GM19372 (cell line): Measurements from ENCODE around the gene TMEM200B.
"Not testable (repeated sequence)": the region's sequence is repeated elsewhere in the genome, so short reads cannot be mapped to it uniquely, and the experiment has no call there.

ENCODE experiments used
- ATAC-seq: cut with Tn5 transposase; IDR thresholded peaks from one replicate; pipeline ENCODE4 v1.9.1; 2021; ENCODE audit warnings: mild to moderate bottlenecking, low read depth, moderate library complexity; ENCODE audit not compliant: unreplicated experiment

TMEM200B gene

GRCh38 chr1:29136391-29136915, 12.8 kb upstream of the TMEM200B start:
- no peak for ATAC-seq

DNA sequence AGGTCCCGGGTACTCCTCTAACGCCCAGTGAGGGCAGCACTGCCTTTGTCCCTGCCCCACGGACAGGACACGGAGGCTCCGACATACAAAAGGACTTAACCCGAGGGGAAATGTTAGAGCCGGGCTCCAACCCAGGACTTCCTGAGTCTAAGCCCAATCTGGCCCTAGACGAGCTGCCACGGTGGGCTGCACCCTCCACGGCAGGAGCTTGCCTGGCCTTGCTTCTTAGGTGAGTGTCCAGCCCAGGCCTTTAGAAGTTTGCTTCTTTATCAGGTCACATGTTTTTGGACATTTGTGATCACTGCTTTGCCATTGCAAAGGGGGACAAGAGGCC, 11.0 kb upstream of the TMEM200B start:
- no peak for ATAC-seq

DNA sequence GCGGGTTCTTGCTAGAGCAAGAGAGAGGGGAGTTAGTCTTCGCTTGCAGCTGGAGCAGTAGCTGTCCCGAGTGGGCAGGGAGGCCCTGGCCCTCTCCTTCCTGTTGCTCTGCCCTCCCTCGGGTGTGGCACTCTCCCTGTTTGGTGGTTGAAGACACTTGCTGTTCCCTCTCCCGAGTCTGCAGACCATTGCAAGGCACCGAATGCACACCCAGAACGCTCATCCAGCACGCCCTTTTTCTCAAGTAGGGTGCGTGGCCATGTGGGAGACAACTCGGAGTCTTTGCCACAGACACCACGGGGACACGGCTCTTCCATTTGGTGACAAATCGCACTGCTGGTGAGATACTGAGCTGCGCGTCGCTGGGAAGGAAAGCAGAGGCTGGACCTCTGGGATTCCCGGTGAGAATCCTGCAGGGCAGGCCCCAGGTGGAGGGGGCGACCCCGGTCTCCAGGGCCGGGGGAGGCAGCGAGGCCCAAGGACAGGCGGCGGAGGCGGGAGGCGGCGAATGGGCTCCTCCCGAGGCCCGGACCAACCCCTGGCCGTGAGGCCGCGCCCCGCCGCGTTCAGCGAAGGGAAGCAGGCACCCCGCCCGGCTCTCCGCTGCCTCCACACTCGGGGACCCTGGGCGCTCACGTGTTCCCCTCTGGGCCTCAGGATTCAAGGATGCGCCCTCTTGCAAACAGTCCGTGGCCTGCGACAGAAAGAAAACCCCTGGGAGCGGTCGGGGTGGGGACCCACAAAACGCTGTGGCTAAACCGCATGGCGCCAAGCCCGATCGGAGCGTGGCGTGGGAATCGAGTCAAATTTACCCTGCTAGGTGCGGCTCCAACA, 10.4 kb upstream of the TMEM200B start:
- ATAC-seq = no peak

GRCh38 chr1:29131056-29131455, 7.4 kb upstream of the TMEM200B start:
- ATAC-seq = not testable (repeated sequence)

GRCh38 chr1:29129916-29130315, 6.2 kb upstream of the TMEM200B start:
- ATAC-seq = no peak

DNA sequence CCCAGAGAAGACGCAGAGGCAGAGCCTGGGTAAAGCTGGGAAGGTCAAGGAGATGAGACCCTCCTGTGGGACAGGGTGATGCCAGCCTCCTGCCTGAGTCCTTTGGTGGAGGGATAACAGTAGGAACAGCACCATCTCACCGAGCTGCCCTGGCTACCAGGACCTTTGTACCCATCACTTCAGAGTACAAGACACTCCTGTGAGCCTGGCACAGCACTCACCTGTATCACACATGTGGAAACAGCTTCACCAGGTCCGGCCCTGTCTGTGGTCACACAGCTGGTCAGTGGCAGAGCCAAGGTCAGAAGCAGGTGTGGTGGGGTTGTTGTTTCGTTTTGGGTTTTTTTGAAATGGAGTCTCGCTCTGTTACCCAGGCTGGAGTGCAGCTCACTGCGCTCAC, 5.0 kb upstream of the TMEM200B start:
- no peak for ATAC-seq

DNA sequence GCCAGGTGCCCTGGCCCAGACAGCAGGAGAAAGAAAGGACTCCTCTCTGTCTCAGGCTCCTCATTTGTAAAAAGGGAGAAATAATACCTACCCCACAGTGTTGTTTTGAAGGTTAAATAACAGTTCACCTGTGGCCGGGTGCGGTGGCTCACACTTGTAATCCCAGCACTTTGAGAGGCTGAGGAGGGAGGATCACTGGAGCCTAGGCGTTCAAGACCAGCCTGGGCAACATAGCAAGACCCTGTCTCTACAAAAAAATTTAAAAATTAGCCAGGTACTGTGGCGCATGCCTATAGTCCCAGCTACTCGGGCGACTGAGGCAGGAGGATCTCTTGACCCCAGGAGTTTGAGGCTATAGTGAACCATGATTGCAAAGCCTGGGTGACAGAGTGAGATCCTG, 2.5 kb upstream of the TMEM200B start:
- ATAC-seq = no peak

- ATAC-seq = no peak
Observed at GRCh38 chr1:29125788-29126187, 2.1 kb upstream of the TMEM200B start.

- ATAC-seq = no peak
Observed at GRCh38 chr1:29125237-29125641, 1.5 kb upstream of the TMEM200B start.

- no peak for ATAC-seq
Observed at GRCh38 chr1:29124366-29125236, 898 bp upstream of the TMEM200B start.

DNA sequence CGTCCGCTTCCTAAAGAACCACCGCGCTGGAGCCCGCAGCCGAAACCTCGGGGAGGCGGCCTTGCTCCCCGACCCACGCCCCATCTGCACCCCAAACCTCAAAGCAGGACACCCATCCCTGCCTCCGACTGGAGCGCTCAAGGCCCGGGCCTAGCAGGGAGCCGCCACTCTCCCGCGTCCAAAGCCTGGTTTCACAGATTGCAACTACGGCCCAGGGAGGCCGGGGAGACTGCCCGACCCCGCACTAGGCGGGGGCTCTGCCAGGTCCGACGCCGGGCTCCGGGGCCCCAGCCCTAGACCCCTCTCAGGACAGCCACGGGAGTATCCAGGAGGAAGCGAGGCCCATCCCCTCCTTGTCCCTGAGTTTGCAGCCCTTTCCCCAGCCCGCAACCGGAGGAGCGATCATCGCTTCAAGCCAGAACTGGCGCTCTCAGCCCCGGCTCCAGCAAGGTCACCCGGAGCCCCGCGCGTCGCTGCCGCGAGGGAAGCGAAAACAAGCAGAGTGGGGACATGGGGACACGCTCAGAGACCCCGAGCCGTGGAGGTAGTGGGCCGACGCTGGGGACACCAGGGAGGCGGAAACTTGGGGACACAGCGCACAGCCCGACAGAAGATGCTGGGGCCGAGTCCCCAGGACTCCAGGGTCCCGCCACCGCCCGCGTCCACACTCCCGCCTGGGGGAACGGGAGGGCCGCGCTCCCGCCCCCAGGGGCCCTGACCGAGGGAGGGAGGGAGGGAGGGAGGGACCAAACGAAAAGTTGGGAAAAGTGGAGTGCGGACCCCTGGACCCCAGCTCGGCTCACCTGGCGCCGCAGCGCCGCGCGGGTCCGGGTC, 433 bp downstream of the TMEM200B start:
- ATAC-seq = no peak

DNA sequence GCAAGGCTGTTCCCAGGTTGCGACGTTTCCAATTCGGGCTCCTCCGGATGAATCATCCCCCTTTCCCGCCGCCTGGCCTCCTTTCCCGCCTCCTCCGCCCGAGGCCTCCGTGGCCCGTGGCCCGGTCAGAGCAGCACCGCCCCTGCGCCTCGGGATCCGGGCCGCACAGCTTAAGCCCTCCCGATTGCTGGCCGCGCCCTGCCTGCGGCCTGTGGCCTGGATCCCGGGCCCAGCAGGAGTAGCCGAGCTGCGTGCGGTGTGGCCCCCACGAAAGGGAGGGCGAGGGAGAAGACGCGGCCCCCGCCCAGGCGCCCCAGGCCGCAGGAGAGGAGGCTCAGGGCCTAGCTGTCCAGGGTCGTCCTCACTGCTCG, 1.0 kb downstream of the TMEM200B start:
- ATAC-seq = no peak

DNA sequence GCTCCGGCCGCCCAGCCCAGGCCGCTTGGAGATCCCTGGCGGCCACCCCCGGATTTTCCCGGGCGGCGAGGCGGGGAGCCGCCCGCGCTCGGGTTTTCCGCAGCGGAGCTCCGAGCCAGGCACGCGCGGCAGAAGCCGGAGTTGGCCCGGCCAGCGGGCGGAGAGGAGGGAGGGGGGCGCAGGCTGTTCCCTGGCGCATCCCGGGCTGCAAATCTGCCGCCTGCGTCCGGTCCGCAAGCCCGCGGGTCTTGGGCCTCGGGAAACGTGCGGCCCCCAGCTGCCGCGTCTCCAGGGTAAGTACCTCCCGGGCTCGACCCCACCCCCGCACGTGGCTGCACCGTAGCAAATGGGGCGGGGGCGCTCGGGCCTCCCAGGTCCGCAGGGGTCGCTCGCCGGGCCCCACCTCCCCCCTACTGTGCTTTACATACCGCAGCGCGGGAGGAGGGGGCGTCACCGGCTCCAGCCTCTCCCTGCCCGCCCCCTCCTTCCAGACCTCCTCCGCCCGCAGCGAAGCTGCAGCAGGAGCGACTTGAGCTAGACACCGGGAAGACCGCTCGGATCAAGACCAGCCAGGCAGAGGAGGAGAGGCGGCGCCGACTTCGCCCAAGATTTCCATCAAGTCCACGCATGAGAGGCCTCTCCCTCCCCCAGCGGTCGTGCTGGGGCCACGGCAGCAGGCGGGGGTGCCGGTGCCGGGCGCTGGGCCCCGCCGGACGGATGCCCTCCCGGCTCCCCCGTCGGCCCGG, 1.6 kb downstream of the TMEM200B start:
- no peak for ATAC-seq

DNA sequence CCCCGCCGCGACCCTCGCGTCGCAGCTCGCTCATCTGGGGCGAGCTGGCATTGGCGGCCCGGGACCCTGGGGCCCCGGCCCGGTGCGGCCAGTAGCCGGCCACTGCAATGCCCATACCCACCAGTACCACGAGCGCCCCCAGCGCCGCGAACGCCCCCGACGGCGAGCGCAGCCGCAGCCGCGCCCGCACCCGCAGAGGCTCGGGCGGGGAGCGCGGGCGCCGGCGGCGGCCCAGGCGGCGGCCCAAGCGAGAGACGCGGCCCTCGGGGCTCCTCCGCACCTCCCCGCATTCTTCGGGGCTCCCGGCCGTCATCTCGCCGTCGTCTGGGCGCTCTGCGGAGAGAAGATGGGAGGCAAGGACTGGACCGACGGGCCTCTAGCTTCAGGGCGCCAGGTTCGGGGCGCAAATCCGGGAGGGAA, 2.2 kb downstream of the TMEM200B start:
- ATAC-seq = no peak

DNA sequence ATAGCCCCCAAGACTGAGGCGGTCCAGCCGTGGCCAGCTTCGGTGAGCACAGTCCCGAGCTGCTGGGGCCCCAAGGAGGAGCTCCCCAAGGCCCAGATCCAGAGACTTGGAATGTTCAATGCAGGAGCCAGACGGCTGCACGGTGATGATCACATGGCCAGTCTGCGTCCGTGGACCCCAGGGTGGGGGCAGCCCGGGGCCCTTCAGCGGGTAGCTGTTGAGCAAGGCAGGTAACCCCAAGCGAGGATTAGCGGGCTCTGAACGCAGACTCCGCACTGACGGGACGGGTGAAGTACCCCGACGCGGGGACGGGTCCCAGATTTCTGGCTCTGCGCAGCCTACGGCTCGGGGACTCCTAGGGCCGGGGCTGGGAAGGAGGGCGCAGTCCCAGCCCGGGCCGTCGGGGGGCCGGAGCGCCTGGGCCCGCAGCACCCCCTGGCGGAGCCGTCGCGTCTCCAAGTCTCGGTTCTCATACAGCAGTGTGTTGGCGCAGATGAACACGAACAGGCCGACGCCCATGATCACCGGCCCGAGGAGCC, 2.7 kb downstream of the TMEM200B start:
- no peak for ATAC-seq

DNA sequence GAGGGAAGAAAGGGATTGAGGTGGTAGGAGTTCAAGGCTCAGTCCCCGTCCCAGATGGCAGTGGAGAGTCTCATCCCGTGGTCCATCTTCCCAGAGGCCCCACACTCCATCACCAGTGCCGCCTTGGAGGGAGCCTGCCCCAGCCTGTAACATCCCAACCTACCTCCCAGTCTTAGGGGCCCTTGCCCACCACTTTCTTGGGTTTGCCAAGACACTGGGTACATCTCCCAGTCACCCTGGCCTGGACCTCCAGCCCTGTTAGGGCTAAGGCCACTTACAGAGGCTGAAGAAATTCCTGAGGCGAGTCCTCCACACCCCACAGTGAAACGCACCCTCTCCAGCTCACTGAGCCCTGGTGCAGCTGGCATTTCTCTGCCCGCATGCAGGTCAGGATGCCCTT, 3.3 kb downstream of the TMEM200B start:
- no peak for ATAC-seq

- no peak for ATAC-seq
Observed at GRCh38 chr1:29119121-29119929, 4.4 kb downstream of the TMEM200B start.

DNA sequence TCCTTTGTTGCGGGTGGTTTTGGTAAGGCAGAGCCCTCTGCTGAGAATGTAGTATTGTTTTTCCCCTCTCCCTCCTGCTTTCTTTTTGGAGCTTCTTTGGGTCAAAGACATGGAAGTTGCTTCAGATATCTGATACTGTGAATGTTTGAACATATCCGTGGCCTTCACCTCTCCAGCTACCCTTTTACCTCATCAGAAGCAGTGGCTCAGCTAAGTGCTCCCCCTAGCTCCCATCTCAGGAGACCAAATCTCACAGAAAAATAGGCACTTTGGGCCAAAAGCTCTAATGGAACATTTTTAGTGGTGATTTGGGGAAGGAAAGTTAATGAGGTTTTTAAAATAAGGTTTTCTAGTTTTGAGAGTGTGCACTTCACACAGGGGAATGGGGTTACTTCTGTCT, 6.3 kb downstream of the TMEM200B start:
- ATAC-seq = no peak

GRCh38 chr1:29114654-29115053, 9.0 kb downstream of the TMEM200B start:
- no peak for ATAC-seq
